ENCODE results near the gene VWA3A.
A peak's percentile ranks its signal among the peaks of the same experiment; 100 is the strongest.
"Not testable (repeated sequence)": the region's sequence is repeated elsewhere in the genome, so short reads cannot be mapped to it uniquely, and the experiment has no call there.

Gene VWA3A

GRCh38 chr16:22195695-22196558 lies 103.6 kb downstream of the VWA3A start:
- DNase-seq (ENCODE audit: extremely low spot score, insufficient read length, low read depth) (no peak), FAIRE-seq (peak; percentile 66)

GRCh38 chr16:22196559-22197168 lies 104.3 kb downstream of the VWA3A start:
- not testable (repeated sequence) for FAIRE-seq; DNase-seq (ENCODE audit: extremely low spot score, insufficient read length, low read depth)

- DNase-seq (ENCODE audit: extremely low spot score, insufficient read length, low read depth) = no peak
- no peak for FAIRE-seq
Measured at GRCh38 chr16:22198547-22199293, 106.4 kb downstream of the VWA3A start.

- DNase-seq (ENCODE audit: extremely low spot score, insufficient read length, low read depth) (no peak), FAIRE-seq (no peak)
Measured at GRCh38 chr16:22202261-22202637, 109.9 kb downstream of the VWA3A start.

GRCh38 chr16:22203091-22203490 lies 110.8 kb downstream of the VWA3A start:
- no peak for FAIRE-seq
- DNase-seq (ENCODE audit: extremely low spot score, insufficient read length, low read depth) = no peak

- FAIRE-seq = no peak
- no peak for DNase-seq (ENCODE audit: extremely low spot score, insufficient read length, low read depth)
Measured at GRCh38 chr16:22204091-22204655, 111.8 kb downstream of the VWA3A start.

- FAIRE-seq (no peak), DNase-seq (ENCODE audit: extremely low spot score, insufficient read length, low read depth) (no peak)
Measured at GRCh38 chr16:22205577-22206012, 113.3 kb downstream of the VWA3A start.

GRCh38 chr16:22206013-22206841 lies 113.9 kb downstream of the VWA3A start, which contains the start of gene EEF2K:
EEF2K (plus strand) TSS chr16:22206278; CDS start chr16:22225730, 19,452 bp downstream.
- DNase-seq (ENCODE audit: extremely low spot score, insufficient read length, low read depth) = peak; percentile 89
- FAIRE-seq = peak; percentile 88

Measured in GM18507 (cell line).